ENCODE measurements around the gene CEACAM5.

The CEACAM5 gene

GRCh38 chr19:41695745-41696144, 12.7 kb upstream of the CEACAM5 start (continued):
- TF ChIP-seq, protein P1, sequence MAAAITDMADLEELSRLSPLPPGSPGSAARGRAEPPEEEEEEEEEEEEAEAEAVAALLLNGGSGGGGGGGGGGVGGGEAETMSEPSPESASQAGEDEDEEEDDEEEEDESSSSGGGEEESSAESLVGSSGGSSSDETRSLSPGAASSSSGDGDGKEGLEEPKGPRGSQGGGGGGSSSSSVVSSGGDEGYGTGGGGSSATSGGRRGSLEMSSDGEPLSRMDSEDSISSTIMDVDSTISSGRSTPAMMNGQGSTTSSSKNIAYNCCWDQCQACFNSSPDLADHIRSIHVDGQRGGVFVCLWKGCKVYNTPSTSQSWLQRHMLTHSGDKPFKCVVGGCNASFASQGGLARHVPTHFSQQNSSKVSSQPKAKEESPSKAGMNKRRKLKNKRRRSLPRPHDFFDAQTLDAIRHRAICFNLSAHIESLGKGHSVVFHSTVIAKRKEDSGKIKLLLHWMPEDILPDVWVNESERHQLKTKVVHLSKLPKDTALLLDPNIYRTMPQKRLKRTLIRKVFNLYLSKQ (tag by site-specific recombination; IDR thresholded peaks at IDR 0.05; ENCODE audit: borderline replicate concordance), result no peak
- TF ChIP-seq ZNF302 (tag by site-specific recombination; IDR thresholded peaks at IDR 0.05; ENCODE audit: low read depth) (no peak), BCL11B (tag by site-specific recombination; IDR thresholded peaks at IDR 0.05; ENCODE audit: low read depth) (no peak), ZNF148 (tag by site-specific recombination; IDR thresholded peaks at IDR 0.05; ENCODE audit: borderline replicate concordance) (no peak), MZF1 (tag by site-specific recombination; IDR thresholded peaks at IDR 0.05; ENCODE audit: borderline replicate concordance) (no peak)
- TF ChIP-seq, protein P2, sequence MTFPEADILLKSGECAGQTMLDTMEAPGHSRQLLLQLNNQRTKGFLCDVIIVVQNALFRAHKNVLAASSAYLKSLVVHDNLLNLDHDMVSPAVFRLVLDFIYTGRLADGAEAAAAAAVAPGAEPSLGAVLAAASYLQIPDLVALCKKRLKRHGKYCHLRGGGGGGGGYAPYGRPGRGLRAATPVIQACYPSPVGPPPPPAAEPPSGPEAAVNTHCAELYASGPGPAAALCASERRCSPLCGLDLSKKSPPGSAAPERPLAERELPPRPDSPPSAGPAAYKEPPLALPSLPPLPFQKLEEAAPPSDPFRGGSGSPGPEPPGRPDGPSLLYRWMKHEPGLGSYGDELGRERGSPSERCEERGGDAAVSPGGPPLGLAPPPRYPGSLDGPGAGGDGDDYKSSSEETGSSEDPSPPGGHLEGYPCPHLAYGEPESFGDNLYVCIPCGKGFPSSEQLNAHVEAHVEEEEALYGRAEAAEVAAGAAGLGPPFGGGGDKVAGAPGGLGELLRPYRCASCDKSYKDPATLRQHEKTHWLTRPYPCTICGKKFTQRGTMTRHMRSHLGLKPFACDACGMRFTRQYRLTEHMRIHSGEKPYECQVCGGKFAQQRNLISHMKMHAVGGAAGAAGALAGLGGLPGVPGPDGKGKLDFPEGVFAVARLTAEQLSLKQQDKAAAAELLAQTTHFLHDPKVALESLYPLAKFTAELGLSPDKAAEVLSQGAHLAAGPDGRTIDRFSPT (tag by site-specific recombination; IDR thresholded peaks at IDR 0.05), result no peak

GRCh38 chr19:41696402-41697197, 11.8 kb upstream of the CEACAM5 start:
- no peaks in the 10 kb centered on the region for H3K36me3 ChIP-seq (ENCODE audit: control insufficient read depth in 2 of 2, insufficient read depth in 1 of 2, low read length in 2 of 2)
- POLR2A ChIA-PET, result no interaction called here
- CTCF ChIA-PET, result interaction anchor here (1.1 to 3.8 kb wide), 4 partner anchors 11 to 57 kb away, joined by 3 to 44 read pairs (median 5); partner anchors contain the start of gene CEACAM5
- no peak for TF ChIP-seq PATZ1 (tag by site-specific recombination; IDR thresholded peaks at IDR 0.05)
- no peak for TF ChIP-seq ZNF18 (tag by site-specific recombination; IDR thresholded peaks at IDR 0.05)
- no peak for TF ChIP-seq GLI2 (tag by site-specific recombination; IDR thresholded peaks at IDR 0.05; ENCODE audit: borderline replicate concordance, low read depth)
- TF ChIP-seq ZBTB8A (tag by site-specific recombination; IDR thresholded peaks at IDR 0.05), result no peak
- peak; percentile 97 for TF ChIP-seq REST (tag by site-specific recombination; IDR thresholded peaks at IDR 0.05)
- no peaks in the 10 kb centered on the region for H3K4me1 ChIP-seq (ENCODE audit: control insufficient read depth, insufficient read depth, low read length)
- H3K4me3 ChIP-seq (ENCODE audit: low read depth, low read length), result no peak overlapping the region
- no peaks in the 10 kb centered on the region for H3K9me3 ChIP-seq (ENCODE audit: control insufficient read depth, insufficient read depth, low read depth, low read length)
- H3K27ac ChIP-seq (ENCODE audit: extremely low read depth, low read depth, low read length), result no peak overlapping the region

Measured in HEK293 (cell line).